Kidney epithelial cell (primary cell): ENCODE measurements around the gene PTPRF. TPM values are rescaled to one million over a fixed set of nuclear protein-coding genes. Genes with fewer than 3 reads are reported as not detected.
"Not testable (repeated sequence)": the region's sequence is repeated elsewhere in the genome, so short reads cannot be mapped to it uniquely, and the experiment has no call there.

ENCODE experiments used
- DNase-seq: peaks from one replicate; pipeline ENCODE4 v3.0.0-alpha.2; 2010; ENCODE audit warnings: low read depth
- H3K27me3 ChIP-seq: 2 replicates; pipeline ENCODE4 v1.6.0; 2011; ENCODE audit warnings: low read length; ENCODE audit not compliant: control insufficient read depth, insufficient read depth
- H3K36me3 ChIP-seq: 2 replicates; pipeline ENCODE4 v1.5.1; 2011; ENCODE audit warnings: low read length; ENCODE audit not compliant: control insufficient read depth, insufficient read depth
- H3K4me3 ChIP-seq: 2 replicates; pipeline ENCODE4 v1.5.1; 2011; ENCODE audit warnings: low read depth, mild to moderate bottlenecking, control low read depth, low read length
- total RNA-seq: library from RNA; depleted of rRNA; stranded (reverse); fragments of >200 nt; gene quantifications from 2 replicates; pipeline ENCODE4 v1.2.3, GENCODE V29; 2015
- TF ChIP-seq, protein P1 (sequence below): IDR thresholded peaks from 2 replicates; pipeline ENCODE4 v1.5.1; 2011; ENCODE audit warnings: mild to moderate bottlenecking, moderate library complexity, low read length, control low read depth, inconsistent platforms; ENCODE audit not compliant: insufficient read depth, poor library complexity, severe bottlenecking

The PTPRF gene
- total RNA-seq, 1 donor from 2014 or later = 297 TPM

- DNase-seq = no peak
- Histone ChIP-seq H3K36me3 (no peaks in the 10 kb centered on the region), H3K27me3 (no peaks in the 10 kb centered on the region), H3K4me3 (no peak overlapping the region)
- TF ChIP-seq, protein P1, sequence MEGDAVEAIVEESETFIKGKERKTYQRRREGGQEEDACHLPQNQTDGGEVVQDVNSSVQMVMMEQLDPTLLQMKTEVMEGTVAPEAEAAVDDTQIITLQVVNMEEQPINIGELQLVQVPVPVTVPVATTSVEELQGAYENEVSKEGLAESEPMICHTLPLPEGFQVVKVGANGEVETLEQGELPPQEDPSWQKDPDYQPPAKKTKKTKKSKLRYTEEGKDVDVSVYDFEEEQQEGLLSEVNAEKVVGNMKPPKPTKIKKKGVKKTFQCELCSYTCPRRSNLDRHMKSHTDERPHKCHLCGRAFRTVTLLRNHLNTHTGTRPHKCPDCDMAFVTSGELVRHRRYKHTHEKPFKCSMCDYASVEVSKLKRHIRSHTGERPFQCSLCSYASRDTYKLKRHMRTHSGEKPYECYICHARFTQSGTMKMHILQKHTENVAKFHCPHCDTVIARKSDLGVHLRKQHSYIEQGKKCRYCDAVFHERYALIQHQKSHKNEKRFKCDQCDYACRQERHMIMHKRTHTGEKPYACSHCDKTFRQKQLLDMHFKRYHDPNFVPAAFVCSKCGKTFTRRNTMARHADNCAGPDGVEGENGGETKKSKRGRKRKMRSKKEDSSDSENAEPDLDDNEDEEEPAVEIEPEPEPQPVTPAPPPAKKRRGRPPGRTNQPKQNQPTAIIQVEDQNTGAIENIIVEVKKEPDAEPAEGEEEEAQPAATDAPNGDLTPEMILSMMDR = no peak
Observed at GRCh38 chr1:43639976-43640794, 109.5 kb downstream of the PTPRF start.

GRCh38 chr1:43644558-43644957 is 113.9 kb downstream of the PTPRF start:
- TF ChIP-seq, protein P1 = no peak
- H3K36me3 ChIP-seq = no peaks in the 10 kb centered on the region
- DNase-seq = no peak

DNA sequence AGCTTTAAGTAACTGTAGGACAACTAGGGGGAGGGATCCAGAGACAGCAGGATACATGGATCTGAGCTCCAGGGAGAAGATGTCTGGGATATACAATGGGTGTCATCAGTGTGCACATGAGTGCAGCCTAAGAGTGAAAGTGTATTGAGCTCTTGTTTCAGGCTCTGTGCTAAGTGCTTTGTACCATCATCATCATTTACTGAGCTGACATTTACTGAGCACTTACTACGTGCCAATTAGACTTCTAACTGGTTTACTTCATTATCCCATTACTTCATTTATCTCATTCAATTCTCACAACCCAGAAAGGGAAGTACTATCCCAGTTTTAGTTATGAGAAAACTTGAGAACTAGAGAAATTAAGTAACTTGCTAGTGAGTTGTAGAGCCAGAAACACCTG is 114.8 kb downstream of the PTPRF start:
- Histone ChIP-seq H3K27me3 (no peaks in the 10 kb centered on the region), H3K4me3 (no peak overlapping the region), H3K36me3 (no peaks in the 10 kb centered on the region)
- TF ChIP-seq, protein P1 = no peak
- no peak for DNase-seq

More at GRCh38 chr1:43644558-43644957, 113.9 kb downstream of the PTPRF start:
- no peaks in the 10 kb centered on the region for H3K27me3 ChIP-seq
- H3K4me3 ChIP-seq = no peak overlapping the region

DNA sequence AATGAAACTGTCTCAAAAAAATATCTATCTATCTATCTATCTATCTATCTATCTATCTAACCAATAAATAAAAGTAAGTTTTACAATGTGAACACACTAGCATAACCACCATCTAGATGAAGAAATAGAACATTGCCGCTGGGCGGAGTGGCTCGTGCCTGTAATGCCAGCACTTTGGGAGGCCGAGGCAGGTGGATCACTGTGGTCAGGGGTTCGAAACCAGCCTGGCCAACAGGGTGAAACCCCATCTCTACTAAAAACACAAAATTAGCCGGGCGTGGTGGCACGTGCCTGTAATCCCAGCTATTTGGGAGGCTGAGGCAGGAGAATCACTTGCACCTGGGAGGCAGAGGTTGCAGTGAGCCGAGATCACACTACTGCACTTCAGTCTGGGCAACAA is 116.6 kb downstream of the PTPRF start:
- not testable (repeated sequence) for H3K4me3 ChIP-seq, H3K36me3 ChIP-seq, H3K27me3 ChIP-seq, DNase-seq

DNA sequence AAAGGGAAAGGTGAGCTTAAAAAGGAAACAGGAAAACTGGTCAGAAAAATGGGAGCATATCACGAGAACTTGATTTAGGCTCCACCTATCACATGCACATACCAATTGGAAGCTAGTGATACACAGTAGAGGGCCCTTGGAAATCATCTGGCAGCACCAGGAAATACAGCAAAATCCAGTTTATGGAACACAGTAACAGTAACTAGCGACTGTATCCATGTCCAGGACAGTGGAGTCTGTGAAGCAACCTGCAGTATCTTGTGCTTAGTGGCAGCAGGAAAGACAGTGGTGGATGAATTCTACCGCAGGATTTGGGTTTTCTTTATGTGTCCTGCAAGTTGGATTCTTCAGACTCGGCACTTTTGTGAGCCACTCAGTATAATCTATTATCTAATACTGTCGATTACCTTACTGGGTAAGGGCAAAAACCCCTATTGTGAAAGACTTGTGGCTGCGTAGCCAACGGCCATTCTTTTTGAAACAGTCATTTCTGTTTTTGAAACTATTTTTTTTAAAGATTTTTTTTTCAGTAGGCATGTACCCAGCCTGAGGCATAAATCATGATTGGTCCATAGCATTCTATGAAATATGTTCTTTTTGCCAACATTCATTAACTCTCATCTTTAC is 117.7 kb downstream of the PTPRF start:
- DNase-seq = no peak
- no peaks in the 10 kb centered on the region for H3K27me3 ChIP-seq
- H3K4me3 ChIP-seq = no peak overlapping the region
- TF ChIP-seq, protein P1 = no peak
- no peaks in the 10 kb centered on the region for H3K36me3 ChIP-seq

GRCh38 chr1:43648876-43649477 is 118.3 kb downstream of the PTPRF start:
- Histone ChIP-seq H3K27me3 (no peaks in the 10 kb centered on the region), H3K4me3 (peak overlapping the region; percentile 58), H3K36me3 (peaks cover 1% of the 10 kb centered on the region)
- no peak for DNase-seq
- TF ChIP-seq, protein P1 = no peak
